ENCODE measurements around the gene VPS37B.

The VPS37B gene

DNA sequence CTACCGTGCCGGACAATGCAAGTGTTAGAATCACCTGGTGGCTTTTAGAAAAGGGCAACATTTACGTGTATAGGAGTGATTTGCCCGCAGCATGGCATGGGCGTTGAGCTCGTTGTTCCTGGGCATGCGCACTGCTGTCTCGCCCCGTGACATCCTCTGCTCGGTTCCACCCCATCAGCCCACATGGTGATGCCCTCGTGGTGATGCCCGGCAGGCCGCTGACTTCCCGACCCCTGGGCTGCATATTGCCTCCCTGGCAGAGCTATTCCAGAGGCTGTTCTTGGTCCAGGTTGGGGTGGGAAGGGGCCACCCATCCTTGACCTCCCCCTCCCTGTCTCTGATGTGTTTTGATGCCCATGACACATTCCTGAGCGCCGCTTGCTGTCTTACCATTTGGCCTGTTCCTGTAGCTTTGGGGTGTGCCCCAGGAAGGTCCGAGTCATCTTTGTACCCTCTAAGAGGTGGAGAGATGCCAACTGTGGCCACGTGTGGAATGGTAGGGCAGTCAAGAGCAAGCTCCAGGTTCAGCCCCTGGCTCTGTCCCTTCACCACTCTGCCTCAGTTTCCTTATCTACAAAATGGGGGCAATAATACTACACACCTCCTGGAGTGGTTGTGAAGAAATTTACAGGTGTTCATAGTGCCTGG is 55.9 kb downstream of the VPS37B start:
- DNase-seq (ENCODE audit: low read depth): no peak

DNA sequence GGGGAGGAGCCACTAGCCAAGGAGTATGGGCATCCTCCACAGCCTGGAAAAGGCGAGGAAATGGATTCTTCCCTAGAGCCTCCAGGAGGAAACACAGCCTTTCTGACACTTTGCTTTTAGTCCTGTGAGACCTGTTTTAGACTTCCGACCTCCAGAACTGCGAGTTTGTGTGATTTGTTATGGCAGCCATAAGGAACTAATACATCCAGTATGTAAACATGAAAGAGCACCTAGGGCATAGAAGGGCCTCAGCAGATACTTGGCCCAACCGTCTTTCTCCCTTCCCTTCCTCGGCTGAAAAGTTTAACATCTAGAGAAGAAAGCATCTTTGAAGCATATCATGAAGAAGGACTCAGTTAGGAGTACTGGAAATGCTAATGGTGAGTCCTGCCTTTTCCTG is 57.1 kb downstream of the VPS37B start:
- no peak for DNase-seq (ENCODE audit: low read depth)

DNA sequence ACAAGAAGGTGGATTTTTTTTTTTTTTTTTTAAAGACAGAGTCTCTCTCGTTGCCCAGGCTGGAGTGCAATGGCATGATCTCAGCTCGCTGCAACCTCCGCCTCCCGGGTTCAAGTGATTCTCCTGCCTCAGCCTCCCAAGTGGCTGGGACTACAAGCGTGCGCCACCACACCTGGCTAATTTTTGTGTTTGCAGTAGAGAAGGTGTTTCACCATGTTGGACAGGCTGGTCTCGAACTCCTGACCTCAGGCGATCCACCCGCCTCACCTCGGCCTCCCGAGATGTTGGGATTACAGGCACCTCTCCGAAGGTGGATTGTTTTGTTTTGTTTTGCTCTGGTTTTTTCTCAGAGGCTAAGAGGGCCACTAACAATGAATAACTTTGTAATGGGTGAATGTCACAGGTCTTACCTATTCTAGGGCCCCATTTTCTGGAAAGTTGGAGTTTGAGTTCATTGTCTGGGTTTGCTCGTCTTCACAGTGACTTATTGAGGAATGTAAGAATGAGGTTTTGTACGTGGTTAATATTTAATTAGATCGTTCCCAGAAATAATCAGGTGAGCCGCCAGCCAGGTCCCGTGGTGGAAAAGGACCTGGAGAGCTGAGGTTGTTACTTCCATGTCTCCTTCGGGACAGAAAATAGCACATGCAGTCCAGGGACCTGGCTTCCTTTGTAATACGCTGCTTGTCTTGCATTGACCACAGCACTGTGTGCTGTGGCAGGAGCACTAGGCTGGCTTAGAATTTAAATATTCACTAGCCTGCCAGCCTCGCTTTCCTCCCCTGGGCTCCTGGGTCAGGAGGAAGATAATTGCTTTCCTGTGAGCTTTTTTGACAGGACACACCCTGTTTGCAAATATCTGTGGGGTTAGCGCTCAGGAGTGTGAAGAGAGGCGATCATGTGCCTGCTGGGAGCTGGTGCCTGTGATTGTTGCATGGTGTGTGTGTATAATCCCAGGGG is 58.3 kb downstream of the VPS37B start:
- no peak for DNase-seq (ENCODE audit: low read depth)

DNA sequence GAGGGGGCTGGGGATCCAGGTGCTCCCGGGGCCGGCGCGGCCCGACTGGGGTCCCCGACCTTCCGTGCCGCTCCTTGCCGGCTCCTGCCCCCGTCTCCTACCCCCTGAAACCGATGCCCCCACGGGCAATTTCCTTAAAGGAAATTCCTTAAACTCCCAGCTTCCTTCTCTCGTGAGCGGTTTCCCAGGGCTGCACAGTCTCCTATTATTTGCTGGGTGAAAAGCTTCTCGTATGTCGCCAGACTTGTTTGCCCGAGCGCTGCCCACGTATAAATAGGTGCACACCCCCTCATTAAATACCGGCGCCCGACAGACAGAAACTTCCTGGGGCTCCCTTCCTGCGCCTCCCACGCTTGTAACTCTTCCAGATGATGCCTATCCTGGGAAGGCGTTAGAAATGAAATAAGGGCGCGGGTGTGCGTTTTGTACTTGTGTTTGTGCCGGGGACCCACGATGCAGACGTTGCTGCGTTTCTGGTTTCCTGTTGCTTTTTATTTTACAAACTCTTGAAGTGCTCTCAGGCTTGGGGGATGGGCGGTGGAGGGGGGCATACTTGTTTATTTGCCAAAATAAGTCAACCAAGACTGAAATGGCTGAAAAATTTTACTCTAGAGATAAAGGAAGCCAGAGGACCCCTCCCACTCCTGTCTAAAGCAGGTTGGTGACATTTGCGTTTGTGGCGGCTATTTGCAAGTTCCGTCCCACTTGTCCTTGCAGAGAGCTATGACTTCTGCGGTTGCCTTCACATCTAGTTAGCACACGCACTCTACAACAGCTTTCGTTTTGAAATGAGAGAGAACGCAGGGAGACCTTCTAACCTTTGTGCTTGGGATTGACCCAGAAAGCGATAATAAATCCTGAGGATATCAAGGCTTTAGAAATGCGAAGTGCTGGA is 59.6 kb downstream of the VPS37B start:
- DNase-seq (ENCODE audit: low read depth): no peak

DNA sequence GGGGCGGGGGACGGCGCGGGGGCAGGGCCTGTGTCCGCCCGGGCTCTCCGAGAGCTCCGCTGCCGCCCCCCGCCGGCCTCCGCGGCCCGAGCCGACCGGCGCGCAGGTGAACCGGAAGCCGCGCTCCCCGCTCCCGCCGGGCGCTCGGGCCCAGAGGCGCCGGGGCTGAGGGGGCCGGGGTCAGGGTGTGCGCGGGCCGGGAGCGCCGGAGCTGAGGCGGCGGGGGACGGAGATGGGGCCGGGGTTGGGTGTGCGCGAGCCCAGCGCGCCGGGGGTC is 60.2 kb downstream of the VPS37B start:
- no peak for DNase-seq (ENCODE audit: low read depth)

DNA sequence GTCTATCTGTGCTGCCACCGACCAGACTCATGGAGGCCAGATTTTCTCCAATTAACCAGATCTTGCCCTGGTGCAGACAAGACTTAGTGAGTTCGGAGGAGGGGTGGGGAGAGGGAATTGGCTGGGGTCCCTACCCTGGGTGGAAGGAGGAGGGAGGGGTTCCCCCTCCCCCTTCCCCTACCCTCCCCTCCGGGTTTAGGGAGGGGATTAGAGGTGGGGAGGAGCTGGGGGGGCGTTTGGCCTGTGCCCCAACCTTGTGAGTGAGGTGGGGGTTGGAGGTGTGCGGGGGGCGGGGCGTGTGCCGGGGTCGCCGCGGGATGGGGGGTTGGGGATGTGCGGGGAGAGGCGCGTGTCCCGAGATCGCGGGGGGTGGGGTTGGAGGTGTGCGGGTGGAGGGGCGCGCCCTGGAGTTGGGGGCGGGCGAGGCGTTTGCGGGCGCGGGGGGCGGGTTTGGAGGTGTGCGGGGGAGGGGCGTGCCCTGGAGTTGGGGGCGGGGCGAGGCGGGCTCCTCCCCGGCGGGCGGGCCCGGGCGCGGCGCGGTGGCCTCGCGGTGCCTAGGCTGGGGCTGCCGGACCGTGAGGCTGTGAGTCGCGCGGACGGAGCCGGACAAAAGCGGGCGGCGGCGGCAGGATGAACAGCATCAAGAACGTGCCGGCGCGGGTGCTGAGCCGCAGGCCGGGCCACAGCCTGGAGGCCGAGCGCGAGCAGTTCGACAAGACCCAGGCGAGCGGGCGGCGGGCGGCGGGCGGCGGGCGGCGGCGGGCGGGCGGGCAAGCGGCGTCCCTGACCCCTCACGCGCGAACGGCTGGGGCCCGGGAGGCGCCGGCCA is 60.8 kb downstream of the VPS37B start, which contains the start of gene HIP1R:
Gene HIP1R, plus strand, starts transcription at position 537 of the 829 bp plus-strand sequence. Its CDS starts 94 bp downstream, at position 631.
- peak; percentile 46 for DNase-seq (ENCODE audit: low read depth)

DNA sequence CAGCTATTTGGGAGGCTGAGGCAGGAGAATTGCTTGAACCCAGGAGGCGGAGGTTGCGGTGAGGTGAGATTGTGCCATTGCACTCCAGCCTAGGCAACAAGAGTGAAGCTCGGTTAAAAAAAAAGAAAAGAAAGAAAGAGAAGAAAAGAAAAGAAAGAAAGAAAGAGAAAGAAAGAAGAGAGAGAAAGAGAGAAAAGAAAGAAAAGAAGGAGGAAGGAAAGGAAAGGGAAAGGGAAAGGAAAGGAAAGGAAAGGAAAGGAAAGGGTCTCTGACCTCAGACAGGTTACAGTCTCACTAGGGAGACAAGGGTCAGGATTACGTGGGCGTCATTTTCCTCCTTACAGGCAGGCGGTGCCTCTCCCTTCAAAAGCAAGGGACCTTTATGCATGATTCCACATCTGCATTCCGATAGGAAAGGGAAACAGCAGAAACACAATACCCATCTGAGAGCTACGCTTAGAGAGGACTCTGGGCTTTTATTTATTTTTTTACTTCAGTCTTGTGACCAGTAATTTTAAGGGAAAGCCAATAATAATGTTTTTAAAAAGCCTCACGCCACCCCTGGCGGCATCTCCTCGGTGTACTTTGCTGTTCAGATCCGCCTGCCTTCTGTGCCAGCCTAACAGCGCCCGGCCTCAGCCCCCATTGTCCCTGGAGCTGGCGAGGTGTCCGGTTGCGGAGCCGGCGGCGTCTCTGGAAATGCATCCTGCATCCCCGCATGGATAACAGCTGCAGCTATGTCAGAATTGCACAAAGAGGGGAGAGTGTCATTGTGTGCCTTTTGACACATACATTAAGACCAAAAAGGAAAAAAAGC is 61.6 kb downstream of the VPS37B start:
- no peak for DNase-seq (ENCODE audit: low read depth)

DNA sequence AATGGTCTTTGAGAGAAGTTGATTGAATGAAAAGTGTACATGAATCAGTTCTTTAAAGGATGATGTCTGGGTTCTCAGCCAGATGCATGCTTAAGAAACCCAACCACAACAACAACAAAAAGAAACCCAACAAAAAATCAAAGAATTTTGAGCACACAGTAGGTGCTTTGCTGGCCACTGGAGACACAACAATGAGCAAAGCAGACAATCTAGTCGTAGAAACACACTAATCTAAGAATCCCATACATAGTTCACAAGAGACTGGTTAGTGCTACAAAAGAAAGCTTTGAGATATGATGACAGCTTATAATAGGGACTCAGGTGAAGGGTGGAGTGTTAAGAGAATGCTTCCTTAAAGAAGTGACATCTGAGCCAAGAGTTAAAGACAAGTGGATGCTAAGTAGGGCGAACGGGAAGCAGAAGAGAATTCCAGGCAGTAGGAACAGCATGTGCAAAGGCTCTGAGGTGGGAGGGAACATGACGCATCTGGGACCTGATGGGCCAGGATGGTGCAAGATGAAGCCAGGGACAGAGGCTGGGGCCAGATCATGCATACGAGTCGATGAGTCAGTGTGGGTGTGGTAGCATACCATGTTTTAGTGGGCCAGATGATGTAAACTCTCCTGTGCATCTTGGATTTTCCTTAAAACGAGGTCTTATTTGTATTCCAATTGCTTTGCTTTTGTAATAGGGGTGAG is 65.3 kb downstream of the VPS37B start:
- no peak for DNase-seq (ENCODE audit: low read depth)

DNA sequence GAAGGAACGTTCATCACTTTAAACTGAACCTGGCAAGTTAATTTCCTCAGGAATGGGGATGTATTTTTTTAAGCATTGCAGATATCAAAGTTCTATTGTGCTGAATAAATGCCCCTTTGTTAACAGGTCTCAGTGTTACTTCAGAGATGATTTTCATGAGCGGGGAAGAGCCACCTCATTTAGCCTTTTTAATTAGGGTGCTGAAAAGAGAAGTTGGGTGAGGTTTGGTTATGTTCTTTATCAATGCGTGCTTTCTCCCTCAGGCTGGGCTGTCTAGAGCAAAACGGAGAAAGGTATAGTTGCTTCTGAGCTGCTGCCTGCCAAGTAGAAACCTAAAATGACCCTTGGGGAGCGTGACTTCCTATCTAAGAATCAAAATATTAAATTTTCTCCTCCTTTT is 68.7 kb downstream of the VPS37B start:
- DNase-seq (ENCODE audit: low read depth): no peak

DNA sequence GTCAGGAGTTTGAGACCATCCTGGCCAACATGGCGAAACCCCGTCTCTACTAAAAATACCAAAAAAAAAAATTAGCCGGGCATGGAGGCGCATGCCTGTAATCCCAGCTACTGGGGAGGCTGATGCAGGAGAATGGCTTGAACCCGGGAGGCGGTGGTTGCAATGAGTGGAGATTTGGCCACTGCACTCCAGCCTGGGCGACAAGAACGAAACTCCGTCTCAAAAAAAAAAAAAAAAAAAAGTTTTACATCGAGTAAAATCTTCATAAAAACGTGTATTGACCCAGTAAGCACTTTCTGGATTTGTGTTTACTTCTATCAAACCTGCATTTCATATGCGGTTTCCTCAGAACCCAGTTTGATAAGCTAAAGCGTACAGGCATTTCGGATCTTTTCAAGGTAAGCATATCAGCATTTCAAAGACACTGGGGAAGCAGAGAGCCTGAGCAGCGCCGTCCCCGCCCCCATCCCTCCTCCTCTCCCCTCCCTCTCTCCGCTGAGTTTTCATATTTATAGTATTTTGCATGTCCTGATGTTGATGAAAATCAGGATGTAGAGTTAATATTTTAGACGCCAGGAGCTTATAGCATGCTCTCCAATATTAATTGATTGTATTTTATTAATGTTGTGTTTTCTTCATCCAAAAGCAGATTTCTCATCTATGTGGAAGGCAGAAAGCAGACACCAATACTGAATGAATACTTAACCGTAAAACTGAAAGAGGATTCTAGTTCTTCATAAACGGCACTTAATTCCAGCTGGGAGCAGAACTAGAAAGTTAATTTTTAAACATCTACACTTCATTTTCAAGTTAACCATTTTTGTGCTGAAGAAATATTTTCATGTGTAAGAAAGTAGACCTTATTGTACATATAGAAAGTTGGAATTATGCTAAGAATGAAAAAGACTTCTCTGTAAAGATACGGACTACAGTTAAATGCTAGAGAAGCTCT is 69.9 kb downstream of the VPS37B start:
- DNase-seq (ENCODE audit: low read depth): no peak

DNA sequence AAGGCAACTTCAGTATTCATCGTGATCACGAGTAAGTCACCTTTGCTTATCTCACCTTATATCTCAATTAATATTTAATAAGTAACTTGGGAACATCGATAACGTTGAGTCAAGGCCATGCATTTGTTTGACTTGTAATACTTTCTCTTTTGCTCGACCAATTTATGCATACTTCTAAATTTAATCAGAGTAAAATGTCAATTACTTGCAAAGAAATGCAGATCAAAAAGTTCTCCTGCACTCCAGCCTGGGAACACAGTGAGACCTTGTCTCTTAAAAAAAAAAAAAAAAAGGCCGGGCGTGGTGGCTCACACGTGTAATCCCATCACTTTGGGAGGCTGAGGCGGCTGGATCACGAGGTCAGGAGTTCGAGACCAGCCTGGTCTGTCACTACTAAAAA is 72.5 kb downstream of the VPS37B start:
- no peak for DNase-seq (ENCODE audit: low read depth)

DNA sequence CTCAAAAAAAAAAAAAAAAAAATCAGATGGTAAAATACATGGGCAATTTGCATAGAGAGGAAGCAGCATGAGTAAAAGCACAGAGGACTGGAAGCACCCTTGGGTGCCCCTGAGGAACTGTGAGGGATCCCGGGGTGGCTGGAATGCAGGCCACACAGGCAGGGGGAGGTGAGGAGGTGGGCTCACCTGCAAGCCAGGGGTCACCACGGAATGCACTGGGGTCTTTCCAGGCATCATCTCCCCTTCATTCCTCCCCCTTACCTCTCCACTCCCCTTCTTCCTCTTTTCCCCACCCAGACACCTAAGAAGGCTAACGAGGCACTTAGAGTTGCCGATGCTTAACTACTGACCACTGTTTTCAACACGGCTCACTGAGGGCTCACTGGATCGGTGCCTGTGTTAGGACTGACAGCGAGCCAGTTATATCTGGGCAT is 75.1 kb downstream of the VPS37B start:
- no peak for DNase-seq (ENCODE audit: low read depth)

DNA sequence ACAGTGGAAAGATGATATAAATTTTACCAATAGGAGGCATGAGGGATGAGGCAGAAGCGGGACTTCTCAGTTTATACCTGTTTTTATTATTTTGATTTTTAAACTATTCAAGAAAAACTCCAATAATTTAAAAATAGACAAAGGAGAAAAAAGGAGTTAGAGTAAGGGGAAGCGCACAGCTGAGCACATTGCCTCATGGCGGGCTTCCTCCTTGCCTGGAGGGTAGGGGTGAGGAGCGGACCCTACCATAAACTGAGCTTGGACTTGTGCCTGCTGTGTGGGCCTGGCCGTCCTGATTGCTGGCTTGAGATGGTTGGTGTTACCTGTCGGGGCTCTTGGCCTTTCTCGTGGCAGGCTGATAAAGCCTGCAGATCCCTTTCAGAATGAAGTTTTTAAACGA is 75.8 kb downstream of the VPS37B start:
- DNase-seq (ENCODE audit: low read depth): no peak

DNA sequence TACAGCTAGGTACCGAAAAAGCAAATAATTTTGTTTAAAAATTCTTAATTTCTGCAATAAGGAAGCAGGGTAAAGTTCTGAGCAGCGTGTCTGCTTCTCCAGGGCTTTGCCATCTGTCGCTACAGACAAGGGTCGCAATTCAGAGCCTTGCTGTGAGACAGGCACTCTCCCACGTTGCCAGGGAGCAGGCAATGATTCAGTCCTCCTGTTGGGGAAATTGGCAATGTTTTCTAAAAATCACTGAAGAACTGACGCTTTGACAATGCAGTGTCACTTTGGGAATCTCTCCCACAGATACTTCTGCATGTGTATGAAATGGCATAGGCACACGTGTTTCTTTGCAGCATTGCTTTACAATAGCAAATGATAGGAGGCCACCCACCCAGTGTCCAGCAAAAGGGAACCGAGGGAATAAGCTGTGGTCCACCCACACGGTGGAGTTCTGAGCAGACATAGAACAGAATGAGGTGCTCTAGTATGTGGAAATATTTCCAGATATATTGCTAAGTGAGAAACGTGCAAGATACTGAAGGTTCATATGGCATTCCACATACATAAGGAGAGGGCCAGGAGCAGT is 76.6 kb downstream of the VPS37B start:
- DNase-seq (ENCODE audit: low read depth): no peak
